ENCODE measurements around the gene RABGAP1. TPM values are rescaled to one million over a fixed set of nuclear protein-coding genes. Genes with fewer than 3 reads are reported as not detected.

RABGAP1 gene
- total RNA-seq, 2 donors from 2014 or later = 41.9 to 49.7 TPM

- Mint-ChIP-seq H3K4me1 (peaks cover 36% of the 10 kb centered on the region), H3K9me3 (no peaks in the 10 kb centered on the region), H3K27me3 (ENCODE audit: insufficient read depth) (no peaks in the 10 kb centered on the region), H3K27ac (no peak overlapping the region), H3K36me3 (ENCODE audit: low read depth) (peaks cover 10% of the 10 kb centered on the region), H3K4me3 (no peak overlapping the region)
- H3K27ac ChIP-seq (ENCODE audit: low read depth, low read length) = no peak overlapping the region
- H3K9ac ChIP-seq (ENCODE audit: extremely low read depth, low read length, poor library complexity, severe bottlenecking) = no peak overlapping the region
- H3K36me3 ChIP-seq (ENCODE audit: control insufficient read depth, insufficient read depth, low read length) = peaks cover 3% of the 10 kb centered on the region
- TF ChIP-seq, protein P1, sequence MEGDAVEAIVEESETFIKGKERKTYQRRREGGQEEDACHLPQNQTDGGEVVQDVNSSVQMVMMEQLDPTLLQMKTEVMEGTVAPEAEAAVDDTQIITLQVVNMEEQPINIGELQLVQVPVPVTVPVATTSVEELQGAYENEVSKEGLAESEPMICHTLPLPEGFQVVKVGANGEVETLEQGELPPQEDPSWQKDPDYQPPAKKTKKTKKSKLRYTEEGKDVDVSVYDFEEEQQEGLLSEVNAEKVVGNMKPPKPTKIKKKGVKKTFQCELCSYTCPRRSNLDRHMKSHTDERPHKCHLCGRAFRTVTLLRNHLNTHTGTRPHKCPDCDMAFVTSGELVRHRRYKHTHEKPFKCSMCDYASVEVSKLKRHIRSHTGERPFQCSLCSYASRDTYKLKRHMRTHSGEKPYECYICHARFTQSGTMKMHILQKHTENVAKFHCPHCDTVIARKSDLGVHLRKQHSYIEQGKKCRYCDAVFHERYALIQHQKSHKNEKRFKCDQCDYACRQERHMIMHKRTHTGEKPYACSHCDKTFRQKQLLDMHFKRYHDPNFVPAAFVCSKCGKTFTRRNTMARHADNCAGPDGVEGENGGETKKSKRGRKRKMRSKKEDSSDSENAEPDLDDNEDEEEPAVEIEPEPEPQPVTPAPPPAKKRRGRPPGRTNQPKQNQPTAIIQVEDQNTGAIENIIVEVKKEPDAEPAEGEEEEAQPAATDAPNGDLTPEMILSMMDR (conservative IDR thresholded peaks at IDR 0.05) = no peak
- no peaks in the 10 kb centered on the region for H3K4me1 ChIP-seq (ENCODE audit: control insufficient read depth, insufficient read depth, low read length)
- no peaks in the 10 kb centered on the region for H3K9me3 ChIP-seq (ENCODE audit: control insufficient read depth, low read length)
- 100% methylated on average over 1 of the region's 1 CpG; no CpG with 5 or more reads in 1 of the 2 experiments for WGBS, 2 experiments (ENCODE audit: insufficient coverage in 1 of 2, insufficient read length in 1 of 2)
- H3K27me3 ChIP-seq (ENCODE audit: control insufficient read depth, insufficient read depth, low read length, poor library complexity, severe bottlenecking) = no peaks in the 10 kb centered on the region
- DNase-seq = no peak
- no peak overlapping the region for H3K4me3 ChIP-seq (ENCODE audit: low read length)
These were observed 5.7 kb downstream of the RABGAP1 start for GRCh38 chr9:122946461-122947005.

DNA sequence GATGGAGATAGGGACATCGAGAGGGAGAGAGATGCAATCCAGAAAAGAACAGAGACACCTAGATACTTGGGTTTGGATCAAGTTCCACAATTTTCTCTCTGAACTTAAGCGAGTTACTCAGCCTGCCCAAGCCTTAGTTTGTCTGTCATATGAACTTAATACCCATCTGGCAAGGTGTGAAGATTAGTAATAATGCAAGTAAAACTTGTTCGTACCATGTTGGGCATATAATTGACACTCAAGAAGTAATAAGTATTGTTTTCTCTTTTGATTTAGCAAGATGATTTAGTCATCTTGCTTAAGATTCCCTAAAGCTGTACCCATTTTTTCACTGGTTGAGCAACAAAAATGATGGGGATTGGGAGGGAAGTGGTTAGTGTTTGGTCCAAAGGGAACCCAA lies 7.5 kb downstream of the RABGAP1 start:
- WGBS, 2 experiments (ENCODE audit: insufficient coverage in 1 of 2, insufficient read length in 1 of 2) = 96% methylated on average over 2 to 3 of the region's 3 CpGs
- TF ChIP-seq, protein P1 (conservative IDR thresholded peaks at IDR 0.05) = no peak
- DNase-seq = no peak

DNA sequence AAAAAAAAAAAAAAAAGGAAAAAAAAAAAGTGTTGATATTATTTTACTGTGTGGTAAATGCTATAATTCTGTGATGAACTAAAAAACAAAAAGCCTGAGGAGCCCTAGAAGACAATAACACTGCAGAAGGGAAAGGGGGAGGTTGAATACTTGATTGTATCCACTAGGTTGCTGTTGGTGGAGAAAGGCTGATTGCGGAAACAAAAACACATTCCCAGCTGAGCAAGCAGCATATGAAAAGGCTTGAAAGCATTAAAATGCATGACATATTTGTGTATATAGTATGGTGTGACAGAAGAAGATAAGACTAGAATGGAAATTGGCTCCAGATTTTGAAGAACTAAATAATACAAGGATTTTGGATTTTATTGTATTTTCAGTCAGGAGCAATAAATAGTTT lies 8.9 kb downstream of the RABGAP1 start:
- H3K27me3 Mint-ChIP-seq (ENCODE audit: insufficient read depth) = no peaks in the 10 kb centered on the region
- Histone ChIP-seq H3K36me3 (ENCODE audit: control insufficient read depth, insufficient read depth, low read length) (no peaks in the 10 kb centered on the region), H3K9ac (ENCODE audit: extremely low read depth, low read length, poor library complexity, severe bottlenecking) (no peak overlapping the region), H3K4me3 (ENCODE audit: low read length) (no peak overlapping the region), H3K27me3 (ENCODE audit: control insufficient read depth, insufficient read depth, low read length, poor library complexity, severe bottlenecking) (no peaks in the 10 kb centered on the region), H3K27ac (ENCODE audit: low read depth, low read length) (no peak overlapping the region), H3K4me1 (ENCODE audit: control insufficient read depth, insufficient read depth, low read length) (no peaks in the 10 kb centered on the region), H3K9me3 (ENCODE audit: control insufficient read depth, low read length) (no peaks in the 10 kb centered on the region)
- no peak overlapping the region for H3K4me3 Mint-ChIP-seq
- H3K4me1 Mint-ChIP-seq = peaks cover 30% of the 10 kb centered on the region
- H3K27ac Mint-ChIP-seq = no peak overlapping the region
- no peak for DNase-seq
- peaks cover 2% of the 10 kb centered on the region for H3K36me3 Mint-ChIP-seq (ENCODE audit: low read depth)
- TF ChIP-seq, protein P1 (conservative IDR thresholded peaks at IDR 0.05) = no peak
- no peaks in the 10 kb centered on the region for H3K9me3 Mint-ChIP-seq
- 71 to 93% methylated on average over 1 of the region's 1 CpG for whole genome bisulfite sequencing, 2 experiments (ENCODE audit: insufficient coverage in 1 of 2, insufficient read length in 1 of 2)

More for the DNA sequence above, 7.5 kb downstream of the RABGAP1 start:
- Mint-ChIP-seq H3K27ac (no peak overlapping the region), H3K27me3 (ENCODE audit: insufficient read depth) (no peaks in the 10 kb centered on the region), H3K36me3 (ENCODE audit: low read depth) (peaks cover 8% of the 10 kb centered on the region), H3K9me3 (no peaks in the 10 kb centered on the region), H3K4me1 (peaks cover 30% of the 10 kb centered on the region), H3K4me3 (no peak overlapping the region)
- Histone ChIP-seq H3K4me3 (ENCODE audit: low read length) (no peak overlapping the region), H3K27me3 (ENCODE audit: control insufficient read depth, insufficient read depth, low read length, poor library complexity, severe bottlenecking) (no peaks in the 10 kb centered on the region), H3K9me3 (ENCODE audit: control insufficient read depth, low read length) (no peaks in the 10 kb centered on the region), H3K27ac (ENCODE audit: low read depth, low read length) (no peak overlapping the region), H3K4me1 (ENCODE audit: control insufficient read depth, insufficient read depth, low read length) (no peaks in the 10 kb centered on the region), H3K36me3 (ENCODE audit: control insufficient read depth, insufficient read depth, low read length) (peaks cover 3% of the 10 kb centered on the region), H3K9ac (ENCODE audit: extremely low read depth, low read length, poor library complexity, severe bottlenecking) (no peak overlapping the region)
